COLO668 (cell line): ENCODE data around the gene MRPS11.
"Not testable (repeated sequence)": the region's sequence is repeated elsewhere in the genome, so short reads cannot be mapped to it uniquely, and the experiment has no call there.

ENCODE experiments used
- DNase-seq: peaks from one replicate; lab custom pipeline; 2025; ENCODE audit not compliant: unreplicated experiment; lab: John Stamatoyannopoulos, UW

The MRPS11 gene

GRCh38 chr15:88467073-88467934 is at the start of gene MRPS11, which contains the start of gene MRPL46:
MRPS11 (plus strand) TSS chr15:88467708; CDS start chr15:88467718, 10 bp downstream.
MRPL46 (minus strand) TSS chr15:88467388; CDS start chr15:88467377, 11 bp downstream.
- peak; percentile 92 for DNase-seq

DNA sequence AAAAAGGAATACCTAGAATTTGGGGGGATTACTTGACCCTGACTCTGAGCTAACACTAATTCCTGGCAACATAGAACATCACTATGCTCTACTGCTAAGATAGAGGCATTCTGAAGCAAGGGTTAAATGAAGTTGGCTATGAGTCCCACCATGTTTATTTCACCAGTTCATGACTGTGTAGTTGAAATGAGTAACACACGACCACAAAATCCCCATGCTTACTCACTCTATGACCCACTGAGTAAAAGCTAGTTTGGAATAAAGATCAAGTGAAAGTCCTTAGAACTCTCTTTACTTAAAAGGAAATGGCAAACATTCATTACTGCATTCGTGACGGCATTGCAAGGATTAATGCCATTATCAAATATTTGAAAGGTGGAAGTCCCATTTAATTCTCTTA is 47.7 kb upstream of the MRPS11 start:
- DNase-seq = no peak

DNA sequence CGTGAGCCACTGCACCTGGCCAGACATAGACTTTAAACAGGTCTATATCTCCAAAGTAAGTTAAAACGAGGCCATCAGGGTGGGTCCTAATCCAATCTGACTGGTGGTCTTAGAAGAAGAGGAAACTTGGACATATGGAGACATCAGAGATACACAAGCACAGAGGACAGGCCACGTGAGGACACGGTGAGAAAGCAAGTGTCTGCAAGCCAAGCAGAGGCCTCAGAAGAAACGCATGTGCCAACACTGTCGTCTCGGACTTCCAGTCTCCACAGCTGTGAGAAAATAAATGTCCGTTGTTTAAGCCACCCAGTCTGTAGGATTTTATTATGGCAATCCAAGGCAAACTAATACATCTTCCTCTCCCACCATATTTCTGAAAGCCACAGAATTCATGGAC is 44.2 kb upstream of the MRPS11 start:
- no peak for DNase-seq

DNA sequence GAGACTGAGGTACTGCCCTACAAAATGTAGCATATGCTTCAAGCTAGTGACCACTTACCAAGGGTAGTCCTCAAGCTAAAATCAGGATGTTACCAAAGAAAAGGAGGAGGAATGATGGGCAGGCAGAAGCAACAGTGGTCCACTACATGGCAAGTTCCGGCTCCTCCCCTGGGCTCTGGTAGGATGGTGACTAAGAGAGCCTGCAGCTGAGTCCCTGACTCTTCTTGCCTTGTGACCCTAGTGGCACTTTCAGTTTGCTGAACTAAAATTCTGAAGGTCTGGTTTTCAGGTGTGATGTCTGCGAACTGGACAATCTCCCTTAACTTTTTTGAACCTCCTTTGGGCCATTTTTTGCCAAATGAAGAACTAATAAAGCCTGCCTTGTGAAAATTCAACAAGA is 41.2 kb upstream of the MRPS11 start:
- no peak for DNase-seq

- no peak for DNase-seq
These were observed 39.5 kb upstream of the MRPS11 start for GRCh38 chr15:88428053-88428452.

GRCh38 chr15:88428805-88429605 is 38.5 kb upstream of the MRPS11 start:
- no peak for DNase-seq

GRCh38 chr15:88430051-88430450 is 37.5 kb upstream of the MRPS11 start:
- no peak for DNase-seq

DNA sequence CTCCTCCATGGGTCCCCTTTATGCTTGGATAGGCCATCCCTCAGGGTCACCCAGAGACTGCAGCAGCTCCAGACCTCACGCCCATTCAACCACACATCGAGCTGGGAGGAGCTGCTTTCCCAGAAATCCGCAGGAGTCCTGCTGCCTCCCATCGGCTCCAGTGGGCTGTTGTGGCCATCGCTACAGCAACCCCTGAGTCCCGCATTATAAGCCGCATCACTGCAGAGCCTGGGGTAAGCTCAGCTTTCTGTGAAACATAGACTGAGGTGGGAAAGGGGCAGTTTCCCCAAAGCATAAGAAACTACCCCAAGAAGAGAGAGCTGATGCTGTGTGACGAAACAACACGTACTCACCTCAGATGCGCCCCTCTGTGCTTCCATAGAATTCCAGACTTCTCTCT is 36.1 kb upstream of the MRPS11 start:
- no peak for DNase-seq

DNA sequence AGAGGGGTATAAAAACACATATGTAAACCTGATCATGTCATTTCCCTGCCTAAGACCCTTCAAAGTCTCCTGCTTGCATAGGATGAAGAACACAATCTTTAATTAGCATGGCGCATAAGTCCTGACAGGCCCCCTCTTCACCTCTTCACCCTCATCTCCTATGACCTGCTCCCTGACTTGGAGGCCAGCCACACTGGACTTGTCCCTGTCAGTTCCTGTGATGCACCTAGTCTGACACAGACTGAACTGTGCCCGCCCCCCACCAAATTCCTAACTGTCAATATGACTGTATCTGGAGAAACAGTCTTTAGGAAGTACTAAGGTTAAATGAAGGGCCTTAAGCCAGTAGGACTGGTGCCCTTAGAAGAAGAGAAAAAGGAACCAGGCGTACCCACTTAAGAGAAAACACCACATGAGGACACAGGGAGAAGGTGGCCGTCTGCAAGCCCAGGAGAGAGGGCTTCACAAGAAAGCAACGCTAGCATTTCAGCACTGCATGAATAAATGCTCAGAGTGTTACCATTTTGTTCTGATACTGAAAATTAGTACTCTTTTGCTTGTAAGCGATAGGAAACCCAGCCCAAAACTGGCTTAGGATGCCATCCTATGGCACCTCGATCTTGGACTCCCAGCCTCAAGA is 34.3 kb upstream of the MRPS11 start:
- no peak for DNase-seq

DNA sequence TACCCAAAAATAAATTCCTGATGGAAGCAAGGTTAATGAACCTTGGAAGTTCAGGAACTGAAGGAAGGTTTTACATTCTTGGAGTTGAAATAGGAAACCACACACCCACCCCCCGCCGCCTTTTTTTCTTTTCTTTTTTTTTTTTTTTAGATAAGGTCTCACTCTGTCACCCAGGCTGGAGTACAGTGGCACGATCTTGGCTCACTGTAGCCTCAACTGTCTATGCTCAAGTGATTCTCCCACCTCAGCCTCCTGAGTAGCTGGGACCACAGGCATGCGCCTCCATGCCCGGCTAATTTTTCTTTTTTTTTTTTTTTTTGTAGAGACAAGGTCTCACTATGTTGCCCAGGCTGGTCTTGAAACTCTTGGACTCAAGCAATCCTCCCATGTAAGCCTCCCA is 33.4 kb upstream of the MRPS11 start:
- not testable (repeated sequence) for DNase-seq

DNA sequence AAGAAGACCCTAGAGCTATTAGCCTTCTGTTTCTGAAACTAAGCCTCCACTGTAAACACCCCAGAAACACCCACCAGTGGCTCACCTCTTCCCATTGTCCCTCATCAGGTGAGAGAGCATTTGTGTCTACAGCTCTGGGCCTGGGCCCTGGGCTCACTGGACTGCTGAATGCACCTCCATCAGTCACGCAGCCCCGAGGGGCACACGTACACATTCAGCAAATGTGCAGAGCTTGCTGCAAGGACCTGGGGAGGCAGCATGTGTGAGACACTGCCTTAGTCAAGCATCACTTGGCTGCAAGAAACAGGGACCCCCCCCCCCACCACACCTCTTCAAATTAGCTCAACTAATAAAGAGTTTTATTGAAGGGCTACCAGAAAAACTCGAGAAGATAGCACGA is 29.3 kb upstream of the MRPS11 start:
- DNase-seq = no peak

GRCh38 chr15:88440021-88440420 is 27.5 kb upstream of the MRPS11 start:
- no peak for DNase-seq

DNA sequence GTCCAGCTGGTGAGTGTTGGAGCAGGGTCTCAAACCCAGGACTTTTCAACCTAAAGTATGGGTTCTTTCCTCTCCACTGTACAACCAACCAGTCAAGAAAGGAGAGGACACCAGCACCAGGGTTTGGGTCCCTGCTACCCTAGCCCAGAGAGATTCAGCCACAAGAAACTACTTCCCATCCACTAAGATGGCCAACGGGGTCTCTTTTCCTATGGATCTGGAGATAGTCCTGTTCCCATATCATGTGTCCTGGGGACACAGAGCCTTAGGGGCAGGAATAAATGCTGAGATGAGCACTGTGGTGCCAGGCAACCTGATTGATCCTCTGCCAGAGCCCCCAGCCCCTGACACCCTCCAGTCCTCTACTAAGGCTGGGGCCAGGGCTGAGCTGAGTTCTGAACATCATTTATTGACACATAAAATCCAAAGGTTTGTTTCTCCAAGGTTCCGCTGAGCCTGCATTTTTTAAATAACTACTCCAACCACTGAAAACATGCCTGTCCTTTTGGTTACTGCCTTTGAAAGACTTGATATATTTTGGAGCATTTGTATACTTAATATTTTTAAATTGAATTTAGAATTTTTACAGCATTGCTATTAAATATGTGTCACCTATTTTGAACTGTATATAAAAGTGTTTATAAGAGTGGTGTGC is 26.3 kb upstream of the MRPS11 start:
- no peak for DNase-seq

GRCh38 chr15:88447206-88447605 is 20.3 kb upstream of the MRPS11 start:
- DNase-seq = no peak

DNA sequence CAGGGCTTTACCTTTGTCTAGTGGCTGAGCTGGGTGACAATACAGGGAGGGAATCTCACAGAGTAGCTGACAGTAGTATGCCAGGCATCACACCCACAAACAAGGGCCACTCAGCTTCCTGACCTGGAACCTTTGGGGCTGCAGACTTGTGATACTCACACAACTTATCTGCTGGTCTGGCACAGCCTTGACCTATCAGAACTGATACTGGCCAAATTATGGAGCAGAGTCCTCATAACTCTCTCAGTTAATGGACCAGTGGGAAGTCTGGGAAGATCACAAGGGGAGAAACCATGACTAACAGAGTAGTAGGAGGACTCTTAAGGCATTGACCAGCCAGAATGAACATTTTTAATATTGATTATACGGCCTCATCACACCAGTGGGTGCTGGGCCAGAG is 19.8 kb upstream of the MRPS11 start:
- no peak for DNase-seq

DNA sequence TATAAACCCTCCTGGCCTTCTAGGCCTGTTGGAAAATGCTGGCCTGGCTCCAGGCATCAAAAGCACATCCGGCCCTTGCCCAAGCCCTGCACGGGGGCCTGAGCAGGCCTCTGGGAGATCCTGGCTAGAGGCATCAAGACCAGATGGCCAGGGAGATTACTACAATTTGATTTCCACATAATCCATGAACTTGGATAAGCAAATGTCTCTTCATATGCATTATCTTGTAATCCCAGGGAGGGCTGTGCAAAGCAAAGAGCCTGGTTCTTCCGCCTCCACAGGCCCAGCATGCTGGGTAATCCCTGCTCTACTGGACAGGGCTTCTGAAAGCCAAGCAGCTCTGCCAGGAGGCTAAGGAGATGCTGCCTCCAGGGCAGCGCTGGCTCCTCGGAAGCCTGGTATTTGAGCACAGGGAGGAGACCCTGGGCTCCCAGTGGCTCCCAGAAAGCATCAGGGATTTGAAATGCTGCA is 18.5 kb upstream of the MRPS11 start:
- no peak for DNase-seq

DNA sequence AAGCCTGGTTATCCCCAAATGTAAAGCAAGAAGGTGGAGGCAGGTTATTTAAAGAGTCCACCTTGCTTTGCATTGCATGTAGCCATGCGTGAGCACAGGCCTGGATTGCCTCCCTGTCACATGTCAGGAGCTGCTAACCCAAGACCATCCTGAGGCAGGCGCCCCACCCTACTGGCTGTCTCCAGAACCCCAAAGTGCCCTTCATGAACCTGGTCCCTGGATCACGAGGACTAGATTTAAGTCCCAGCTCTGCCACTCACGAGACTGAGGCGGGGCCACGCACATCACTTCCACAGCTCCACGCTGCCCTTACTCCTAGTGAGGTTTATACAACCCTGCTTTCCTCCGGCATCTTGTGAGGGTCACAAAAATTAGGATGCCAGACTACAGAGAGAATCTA is 17.9 kb upstream of the MRPS11 start:
- no peak for DNase-seq

DNA sequence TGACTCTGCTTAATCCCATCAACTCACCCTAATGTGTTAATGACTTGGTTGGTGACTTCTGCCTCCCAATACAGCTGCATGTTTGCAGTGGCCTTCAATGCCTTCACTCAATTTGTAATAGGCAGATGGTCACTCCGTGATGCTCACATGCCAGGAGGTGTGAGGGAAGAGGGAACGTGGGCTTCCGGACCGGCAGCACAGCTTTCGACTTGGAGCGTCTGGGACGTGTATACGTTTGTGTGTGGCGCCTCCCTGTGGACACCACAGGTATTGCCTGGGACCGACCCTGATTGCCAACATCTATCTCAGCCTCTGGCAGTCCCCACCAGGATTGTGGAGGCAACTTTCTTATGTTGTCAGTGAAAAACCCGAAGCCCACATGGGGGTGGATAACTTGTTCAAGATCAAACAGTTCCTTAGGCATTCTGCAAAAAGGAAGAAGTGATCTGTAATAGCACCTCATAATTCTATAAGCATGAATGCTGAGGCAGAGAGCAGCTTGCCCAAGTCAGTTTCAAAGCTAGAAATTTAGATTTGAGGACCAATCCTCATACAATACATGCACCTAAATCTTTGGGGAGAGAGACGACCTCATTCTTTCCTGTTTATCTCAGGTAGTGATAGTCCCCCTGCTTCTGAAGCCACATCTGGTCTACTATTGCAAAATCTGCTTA is 17.2 kb upstream of the MRPS11 start:
- DNase-seq = peak; percentile 57

DNA sequence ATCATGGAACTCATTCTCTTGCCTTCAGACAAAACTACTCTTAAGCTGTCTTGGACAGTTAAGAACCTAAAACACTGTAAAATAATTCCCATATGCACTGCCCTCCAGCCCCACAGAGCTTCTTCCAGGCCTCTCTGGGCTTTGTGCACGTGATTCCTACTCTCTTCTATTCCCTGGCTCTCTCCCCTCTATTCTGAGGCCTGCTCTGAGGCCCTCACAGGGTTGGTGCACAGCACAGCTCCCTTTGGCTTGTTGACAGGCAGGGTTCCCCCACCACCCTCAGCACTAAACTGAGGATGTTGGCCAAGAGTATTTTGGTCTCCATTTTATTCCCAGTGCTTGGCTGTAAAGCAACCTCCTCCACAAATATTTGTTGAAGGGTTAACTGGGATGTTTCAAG is 13.9 kb upstream of the MRPS11 start:
- DNase-seq = no peak

GRCh38 chr15:88454236-88454635 is 13.3 kb upstream of the MRPS11 start:
- DNase-seq = no peak
